K562 (cell line): ENCODE measurements around the gene PRPH2. TPM values are rescaled to one million over a fixed set of nuclear protein-coding genes. Genes with fewer than 3 reads are reported as not detected.
A peak's percentile ranks its signal among the peaks of the same experiment; 100 is the strongest.

Experiments used
- CBFB ChIP-seq: sonication (generic); formaldehyde crosslinking; IDR thresholded peaks from 2 replicates; pipeline ENCODE4 v1.4.0; 2020; ENCODE audit warnings: mild to moderate bottlenecking, missing genetic modification reagents
- EHMT2 ChIP-seq: fragments of 450-650 bp; IDR thresholded peaks from 2 replicates; pipeline ENCODE4 v1.6.1; 2018; ENCODE audit warnings: antibody characterized with exemption
- ELF1 ChIP-seq: fragments of 200-800 bp; sonication (Bioruptor generic); IDR thresholded peaks from 2 replicates; pipeline ENCODE4 v1.6.1; 2016; ENCODE audit warnings: missing genetic modification characterization, missing compliant biosample characterization
- EWSR1 ChIP-seq: fragments of 450-650 bp; IDR thresholded peaks from 2 replicates; pipeline ENCODE4 v1.6.1; 2018; ENCODE audit warnings: borderline replicate concordance, mild to moderate bottlenecking, low read depth, moderate library complexity; ENCODE audit not compliant: partially characterized antibody
- FOXA1 ChIP-seq: fragments of 450-650 bp; IDR thresholded peaks from 2 replicates; pipeline ENCODE4 v1.6.1; 2016; ENCODE audit warnings: mild to moderate bottlenecking, borderline replicate concordance
- GATAD2A ChIP-seq: fragments of 450-650 bp; IDR thresholded peaks from 2 replicates; pipeline ENCODE4 v1.6.1; 2017
- HDAC6 ChIP-seq: IDR thresholded peaks from 2 replicates; pipeline ENCODE4 v1.6.1; 2012; ENCODE audit warnings: low read depth, mild to moderate bottlenecking, control low read depth, inconsistent platforms, low read length, moderate library complexity
- LARP7 ChIP-seq: fragments of 450-650 bp; IDR thresholded peaks from 2 replicates; pipeline ENCODE4 v1.6.1; 2016
- MCM5 ChIP-seq: fragments of 450-650 bp; IDR thresholded peaks from 2 replicates; pipeline ENCODE4 v1.6.1; 2016; ENCODE audit warnings: low read depth
- RNF219 ChIP-seq: fragments of 250-450 bp; sonication (Bioruptor Pico); IDR thresholded peaks from 2 replicates; pipeline ENCODE4 v1.5.0; 2022; ENCODE audit warnings: mild to moderate bottlenecking
- SMAD4 ChIP-seq: fragments of 250-450 bp; sonication (Bioruptor Pico); conservative IDR thresholded peaks from 2 replicates; pipeline ENCODE4 v1.8.0; 2021; ENCODE audit warnings: inconsistent platforms, mild to moderate bottlenecking, moderate library complexity
- ZNF324 ChIP-seq: fragments of 250-450 bp; sonication (Bioruptor Pico); IDR thresholded peaks from 2 replicates; pipeline ENCODE4 v1.4.0; 2020; ENCODE audit warnings: mild to moderate bottlenecking
- ZNF407 ChIP-seq: fragments of 450-650 bp; IDR thresholded peaks from 2 replicates; pipeline ENCODE4 v1.6.1; 2016; ENCODE audit warnings: low read depth
- polyA plus RNA-seq, 8 experiments: library from polyadenylated mRNA; depleted of rRNA in 4 of 8; stranded (reverse) in 5 of 8; unstranded in 3 of 8; fragments of >200 nt; fragmentation: Nextera tagmentation in 2 of 8; fragmentation: Illumina TruSeq in 1 of 8; extraction: Ambion mirVana in 2 of 8; extraction: Trizol in 1 of 8; gene quantifications; 2 replicates each; pipeline versions ENCODE4 v1.2.1 to v1.2.3, GENCODE V29; 2011 to 2014; ENCODE audit warnings: inconsistent platforms in 1 of 8, missing spikeins in 1 of 8
- total RNA-seq, 7 experiments: library from RNA; depleted of rRNA in 6 of 7; stranded (reverse); fragments of >200 nt in 6 of 7; fragmentation: Illumina TruSeq in 2 of 7; extraction: Trizol in 2 of 7; gene quantifications; 2 replicates each; pipeline versions ENCODE4 v1.2.1 to v1.2.3, GENCODE V29; 2011 to 2021; ENCODE audit warnings: low replicate concordance in 1 of 7
- TF ChIP-seq, protein P1 (sequence below): fragments of 450-650 bp; IDR thresholded peaks from 2 replicates; pipeline ENCODE4 v1.6.1; 2017; ENCODE audit warnings: mild to moderate bottlenecking, moderate library complexity
- TF ChIP-seq, protein P2 (sequence below): fragments of 250-450 bp; sonication (Bioruptor Pico); IDR thresholded peaks from 2 replicates; pipeline ENCODE4 v1.8.0; 2022; ENCODE audit warnings: moderate library complexity, mild to moderate bottlenecking, inconsistent platforms

PRPH2 gene
- total and polyA plus RNA-seq, 9 of the 15 experiments (the other 6 are each of a cell fraction or from before 2014, with no cell fraction given) = 0.03 to 0.11 (median 0.03) TPM; not detected in 5

DNA sequence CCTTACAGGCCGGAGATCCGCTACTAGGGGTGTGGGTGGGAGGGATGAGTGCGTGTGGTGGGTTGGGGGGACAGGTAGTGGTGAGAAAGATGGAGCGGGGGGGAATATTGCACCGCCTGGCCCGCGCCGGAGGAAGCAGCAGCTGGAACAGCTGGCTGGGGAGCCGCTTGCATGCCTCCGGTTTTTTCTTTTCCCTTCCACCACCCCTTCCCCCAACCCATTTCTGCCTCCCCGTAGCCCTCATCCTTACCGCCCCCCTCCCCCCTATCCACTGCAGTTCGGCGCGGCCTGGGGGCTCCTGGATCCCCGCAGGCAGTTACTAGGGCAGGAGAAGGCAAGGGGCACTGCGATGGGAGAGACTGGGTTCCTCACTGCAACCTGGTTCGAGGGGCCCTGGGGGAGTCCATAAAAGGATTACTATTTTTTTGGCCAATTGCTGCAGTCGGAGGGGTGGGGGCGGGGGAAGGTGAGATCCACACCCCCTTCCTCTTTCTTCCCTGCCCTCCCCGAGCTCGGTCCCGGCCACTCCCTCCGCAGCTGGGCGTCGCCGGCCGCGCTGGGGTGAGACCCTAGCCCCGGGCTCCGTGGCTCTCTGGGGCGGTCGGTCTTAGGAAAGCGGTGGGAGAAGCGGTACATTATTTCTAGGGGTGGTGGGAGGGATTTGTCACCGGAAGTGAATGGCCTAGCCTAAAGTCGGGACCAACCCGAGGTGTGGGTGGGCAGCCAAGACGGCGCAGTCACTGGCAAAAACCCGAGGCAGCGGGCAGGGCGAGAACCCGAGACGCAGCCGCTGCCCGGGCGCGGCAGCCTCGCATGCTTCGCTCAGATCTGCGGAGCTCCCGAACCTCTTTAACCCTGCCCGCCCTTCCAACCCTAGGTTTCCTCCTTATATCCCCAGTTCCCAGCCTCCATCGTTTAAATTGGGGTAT is 24.3 kb upstream of the PRPH2 start (continued):
- TF ChIP-seq ZNF407 = no peak
- no peak for TF ChIP-seq MCM5
- TF ChIP-seq LARP7 = no peak
- TF ChIP-seq ZNF324 = no peak
- TF ChIP-seq, protein P1, sequence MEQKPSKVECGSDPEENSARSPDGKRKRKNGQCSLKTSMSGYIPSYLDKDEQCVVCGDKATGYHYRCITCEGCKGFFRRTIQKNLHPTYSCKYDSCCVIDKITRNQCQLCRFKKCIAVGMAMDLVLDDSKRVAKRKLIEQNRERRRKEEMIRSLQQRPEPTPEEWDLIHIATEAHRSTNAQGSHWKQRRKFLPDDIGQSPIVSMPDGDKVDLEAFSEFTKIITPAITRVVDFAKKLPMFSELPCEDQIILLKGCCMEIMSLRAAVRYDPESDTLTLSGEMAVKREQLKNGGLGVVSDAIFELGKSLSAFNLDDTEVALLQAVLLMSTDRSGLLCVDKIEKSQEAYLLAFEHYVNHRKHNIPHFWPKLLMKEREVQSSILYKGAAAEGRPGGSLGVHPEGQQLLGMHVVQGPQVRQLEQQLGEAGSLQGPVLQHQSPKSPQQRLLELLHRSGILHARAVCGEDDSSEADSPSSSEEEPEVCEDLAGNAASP = no peak
- no peak for TF ChIP-seq EHMT2
- no peak for TF ChIP-seq HDAC6
- no peak for TF ChIP-seq FOXA1
- TF ChIP-seq, protein P2, sequence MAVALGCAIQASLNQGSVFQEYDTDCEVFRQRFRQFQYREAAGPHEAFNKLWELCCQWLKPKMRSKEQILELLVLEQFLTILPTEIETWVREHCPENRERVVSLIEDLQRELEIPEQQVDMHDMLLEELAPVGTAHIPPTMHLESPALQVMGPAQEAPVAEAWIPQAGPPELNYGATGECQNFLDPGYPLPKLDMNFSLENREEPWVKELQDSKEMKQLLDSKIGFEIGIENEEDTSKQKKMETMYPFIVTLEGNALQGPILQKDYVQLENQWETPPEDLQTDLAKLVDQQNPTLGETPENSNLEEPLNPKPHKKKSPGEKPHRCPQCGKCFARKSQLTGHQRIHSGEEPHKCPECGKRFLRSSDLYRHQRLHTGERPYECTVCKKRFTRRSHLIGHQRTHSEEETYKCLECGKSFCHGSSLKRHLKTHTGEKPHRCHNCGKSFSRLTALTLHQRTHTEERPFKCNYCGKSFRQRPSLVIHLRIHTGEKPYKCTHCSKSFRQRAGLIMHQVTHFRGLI (CRISPR knock-in tag) = no peak
- TF ChIP-seq EWSR1 = no peak
- peak; percentile 10; the same call in 1 of the 2 replicates for TF ChIP-seq GATAD2A
- no peak for TF ChIP-seq RNF219 (CRISPR knock-in tag)
- TF ChIP-seq CBFB (CRISPR knock-in tag) = no peak
- peak; percentile 35; the same call in 1 of the 2 replicates for TF ChIP-seq SMAD4 (CRISPR knock-in tag)
- TF ChIP-seq ELF1 (tag) = no peak; the same call in 1 of the 2 replicates
